Renal pelvis (tissue), 4 donors: ENCODE results near the gene NUCKS1. TPM values are rescaled to one million over a fixed set of nuclear protein-coding genes. Genes with fewer than 3 reads are reported as not detected.

Experiments used
- DNase-seq: peaks from one replicate; pipeline ENCODE4 v3.0.0-alpha.2; 2013
- polyA plus RNA-seq, 3 donors: library from polyadenylated mRNA; unstranded; fragments of 120-200 nt; gene quantifications; one replicate each; pipeline ENCODE4 v1.2.1, GENCODE V29; 2013; ENCODE audit not compliant: insufficient read length in 3 of 3

Gene NUCKS1
- polyA plus RNA-seq, 3 donors: 368 to 423 (median 399) TPM

- DNase-seq: peak; percentile 59
Observed at GRCh38 chr1:205775015-205775716, 25.2 kb upstream of the NUCKS1 start, which contains the start of gene RAB29. Gene RAB29, minus strand, starts transcription at chr1:205775482. Its CDS starts 526 bp downstream, at chr1:205774956.

- DNase-seq: no peak
Observed at GRCh38 chr1:205774198-205775014, 24.4 kb upstream of the NUCKS1 start.

- DNase-seq: no peak
Observed at GRCh38 chr1:205772607-205773032, 22.6 kb upstream of the NUCKS1 start.

GRCh38 chr1:205770618-205771017 lies 20.6 kb upstream of the NUCKS1 start:
- DNase-seq: no peak

GRCh38 chr1:205769641-205770365 lies 19.8 kb upstream of the NUCKS1 start:
- no peak for DNase-seq

- DNase-seq: no peak
Observed at GRCh38 chr1:205767248-205767647, 17.3 kb upstream of the NUCKS1 start.

GRCh38 chr1:205766570-205766969 lies 16.6 kb upstream of the NUCKS1 start:
- no peak for DNase-seq

- no peak for DNase-seq
Observed at GRCh38 chr1:205766038-205766437, 16.1 kb upstream of the NUCKS1 start.

- no peak for DNase-seq
Observed at GRCh38 chr1:205764578-205764977, 14.6 kb upstream of the NUCKS1 start.

- DNase-seq: no peak
Observed at GRCh38 chr1:205763980-205764379, 14.0 kb upstream of the NUCKS1 start.

- no peak for DNase-seq
Observed at GRCh38 chr1:205760606-205761005, 10.6 kb upstream of the NUCKS1 start.

GRCh38 chr1:205756552-205756951 lies 6.6 kb upstream of the NUCKS1 start:
- DNase-seq: no peak

- no peak for DNase-seq
Observed at GRCh38 chr1:205754857-205755256, 4.9 kb upstream of the NUCKS1 start.

- no peak for DNase-seq
Observed at GRCh38 chr1:205751036-205751651, 1.2 kb upstream of the NUCKS1 start.

GRCh38 chr1:205749234-205750137 lies 496 bp downstream of the NUCKS1 start:
- peak; percentile 94 for DNase-seq

- peak; percentile 62 for DNase-seq
Observed at GRCh38 chr1:205748403-205749233, 1.4 kb downstream of the NUCKS1 start.

GRCh38 chr1:205746757-205747412 lies 3.1 kb downstream of the NUCKS1 start:
- no peak for DNase-seq

- DNase-seq: no peak
Observed at GRCh38 chr1:205744403-205744802, 5.6 kb downstream of the NUCKS1 start.

GRCh38 chr1:205743977-205744376 lies 6.0 kb downstream of the NUCKS1 start:
- DNase-seq: no peak
